HepG2 (cell line): ENCODE data around the gene PAPPA. TPM values are rescaled to one million over a fixed set of nuclear protein-coding genes. Genes with fewer than 3 reads are reported as not detected.

Source experiments
- ATAC-seq: fragments of 200-7000 bp; cut with Tn5 transposase; 3 replicates; pipeline ENCODE4 v1.9.1; 2020; ENCODE audit warnings: mild to moderate bottlenecking, moderate library complexity
- BruUV-seq: library from RNA; stranded (reverse); fragments of 400-500 nt; replicated peaks from 2 replicates; lab custom pipeline; 2021; lab: Mats Ljungman, UMichigan
- CTCF ChIA-PET: fragments of 300-600 bp; formaldehyde crosslinking; extraction: SDS; loops from one replicate; lab custom pipeline; 2021; ENCODE audit warnings: low total read pairs, inconsistent platforms, low intra/inter-chr PET ratio; lab: Yijun Ruan, JAX
- POLR2A ChIA-PET: fragments of 350-600 bp; sonication (Branson Sonifier 250); formaldehyde crosslinking; loops from one replicate; lab custom pipeline; 2020; ENCODE audit warnings: antibody characterized with exemption, inconsistent platforms; lab: Yijun Ruan, JAX
- DNase-seq: peaks from one replicate; pipeline ENCODE4 v3.0.0-alpha.2; 2015; ENCODE audit warnings: low spot score
- FAIRE-seq: peaks from 3 replicates; lab custom pipeline; 2011; peaks lifted over from hg19 to GRCh38; lab: Jason Lieb, UNC
- H2AFZ ChIP-seq: one replicate; pipeline ENCODE4 v1.6.1; 2011; ENCODE audit warnings: low read length, inconsistent platforms
- H3K27ac ChIP-seq: fragments of 300-600 bp; 3 replicates; pipeline ENCODE4 v1.8.0; 2011; ENCODE audit warnings: mixed run types, mild to moderate bottlenecking, mixed read lengths, low read length, inconsistent platforms; ENCODE audit not compliant: insufficient read depth; ENCODE audit errors: extremely low read length
- H3K27me3 ChIP-seq, 2 experiments: fragments of 200-600 bp in 1 of 2; 2 replicates in 1 of 2; 3 replicates in 1 of 2; pipeline versions ENCODE4 v1.6.0 to v1.8.0; 2011; ENCODE audit warnings: low read length in 2 of 2, mild to moderate bottlenecking in 2 of 2, moderate library complexity in 2 of 2, inconsistent platforms in 1 of 2; ENCODE audit not compliant: insufficient read depth in 2 of 2, control insufficient read depth in 1 of 2
- H3K36me3 ChIP-seq, 2 experiments: fragments of 200-600 bp in 1 of 2; replicated peaks in 1 of 2; 2 replicates in 1 of 2; 3 replicates in 1 of 2; pipeline versions ENCODE4 v1.5.1 to v1.8.0; 2011; ENCODE audit warnings: low read length in 2 of 2, inconsistent platforms in 1 of 2; ENCODE audit not compliant: insufficient read depth in 2 of 2, control insufficient read depth in 1 of 2
- H3K4me1 ChIP-seq: 2 replicates; pipeline ENCODE4 v1.5.1; 2012; ENCODE audit warnings: low read length, inconsistent platforms; ENCODE audit not compliant: insufficient read depth
- H3K4me2 ChIP-seq: 2 replicates; pipeline ENCODE4 v1.6.0; 2011; ENCODE audit warnings: low read depth, low read length, inconsistent platforms
- H3K4me3 ChIP-seq, 3 experiments: fragments of 200-600 bp in 1 of 3; sonication (generic), shearing (Covaris generic) in 1 of 3; replicated peaks in 1 of 3; 2 replicates each; pipeline ENCODE4 v1.5.1; 2011 to 2016; ENCODE audit warnings: low read length in 3 of 3, inconsistent platforms in 2 of 3, low read depth in 2 of 3, mild to moderate bottlenecking in 2 of 3, control low read depth in 1 of 3, mixed read lengths in 1 of 3; ENCODE audit not compliant: insufficient read depth in 1 of 3
- H3K79me2 ChIP-seq: one replicate; pipeline ENCODE4 v1.6.1; 2011; ENCODE audit warnings: low read length, inconsistent platforms; ENCODE audit not compliant: insufficient read depth
- H3K9ac ChIP-seq: 2 replicates; pipeline ENCODE4 v1.6.0; 2011; ENCODE audit warnings: mild to moderate bottlenecking, low read depth, low read length, inconsistent platforms; ENCODE audit not compliant: insufficient read depth
- H3K9me3 ChIP-seq: 2 replicates; pipeline ENCODE4 v1.5.1; 2012; ENCODE audit warnings: mild to moderate bottlenecking, low read length
- H4K20me1 ChIP-seq: 2 replicates; pipeline ENCODE4 v1.6.0; 2011; ENCODE audit warnings: inconsistent platforms, mild to moderate bottlenecking, low read length, moderate library complexity; ENCODE audit not compliant: insufficient read depth
- AHR ChIP-seq: IDR thresholded peaks from 2 replicates; pipeline ENCODE4 v1.6.1; 2018; ENCODE audit warnings: missing genetic modification reagents, missing compliant biosample characterization
- MIER2 ChIP-seq: IDR thresholded peaks from 2 replicates; pipeline ENCODE4 v1.6.1; 2016; ENCODE audit warnings: missing biosample characterization, missing genetic modification reagents
- ZFP82 ChIP-seq: sonication (generic); formaldehyde crosslinking; IDR thresholded peaks from 2 replicates; pipeline ENCODE4 v1.5.1; 2020; ENCODE audit warnings: mild to moderate bottlenecking, missing genetic modification reagents, borderline replicate concordance
- ZNF256 ChIP-seq: sonication (generic); formaldehyde crosslinking; conservative IDR thresholded peaks from 2 replicates; pipeline ENCODE4 v1.4.0; 2020; ENCODE audit warnings: missing genetic modification reagents
- ZNF879 ChIP-seq: sonication (generic); formaldehyde crosslinking; IDR thresholded peaks from 2 replicates; pipeline ENCODE4 v1.8.1; 2023; ENCODE audit warnings: missing genetic modification reagents
- WGBS: methylation state at CpG from one replicate; pipeline ENCODE4 v1.1.6; 2017; ENCODE audit warnings: low lambda C conversion rate; 5-methylcytosine and 5-hydroxymethylcytosine counted together
- in situ Hi-C: cut with HindIII; loops from 2 replicates; pipeline ENCODE4 v1.10.0; 2017; ENCODE audit warnings: low pct_unique_long_range_greater_than_20kb; ENCODE audit not compliant: extremely low pct_ligation_motif_present
- intact Hi-C: fragments of 100-400 bp; cut with micrococcal nuclease; formaldehyde crosslinking; loops from one replicate; pipeline ENCODE4 v1.10.0; 2022; ENCODE audit not compliant: unreplicated experiment
- polyA plus RNA-seq, 8 experiments: library from polyadenylated mRNA; depleted of rRNA in 3 of 8; stranded (reverse) in 7 of 8; unstranded in 1 of 8; fragments of >200 nt; fragmentation: Illumina TruSeq in 4 of 8; extraction: Trizol in 4 of 8; gene quantifications; 2 replicates each; pipeline versions ENCODE4 v1.2.1 to v1.2.3, GENCODE V29; 2011 to 2016; ENCODE audit warnings: low read depth in 4 of 8, missing spikeins in 1 of 8, mixed read lengths in 1 of 8; ENCODE audit not compliant: insufficient read depth in 1 of 8
- total RNA-seq, 5 experiments: library from RNA; depleted of rRNA; stranded (reverse); fragments of >200 nt; fragmentation: Illumina TruSeq; extraction: Trizol; gene quantifications; 2 replicates each; pipeline ENCODE4 v1.2.3, GENCODE V29; 2016; ENCODE audit warnings: low read depth in 1 of 5
- TF ChIP-seq, protein P1 (sequence below): sonication (generic); formaldehyde crosslinking; IDR thresholded peaks from 2 replicates; pipeline ENCODE4 v1.5.0; 2020; ENCODE audit warnings: mild to moderate bottlenecking, missing genetic modification reagents

The PAPPA gene
- total and polyA plus RNA-seq, 2 of the 13 experiments (the other 11 are each of a cell fraction or from before 2014, with no cell fraction given): 0.09 to 0.11 TPM

DNA sequence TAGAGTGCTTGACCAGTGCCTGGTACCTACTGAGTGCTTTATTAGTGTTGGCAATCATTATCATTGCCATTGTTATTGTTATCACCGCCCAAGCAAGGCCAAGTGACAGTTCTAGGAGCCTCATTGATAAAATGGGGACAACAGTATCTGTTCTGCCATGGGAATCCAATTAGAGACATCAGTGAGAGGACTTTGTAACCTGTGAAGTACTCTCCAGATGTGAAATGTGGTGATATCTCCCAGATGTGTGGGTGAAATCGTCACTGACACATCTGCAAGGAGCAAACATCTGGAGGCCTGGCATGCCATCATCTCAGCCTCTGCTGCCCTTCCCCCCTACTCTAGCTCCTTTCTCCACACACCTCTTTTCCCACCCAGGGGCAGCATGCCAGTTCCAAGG is 260.8 kb downstream of the PAPPA start (continued):
- TF ChIP-seq, protein P1, sequence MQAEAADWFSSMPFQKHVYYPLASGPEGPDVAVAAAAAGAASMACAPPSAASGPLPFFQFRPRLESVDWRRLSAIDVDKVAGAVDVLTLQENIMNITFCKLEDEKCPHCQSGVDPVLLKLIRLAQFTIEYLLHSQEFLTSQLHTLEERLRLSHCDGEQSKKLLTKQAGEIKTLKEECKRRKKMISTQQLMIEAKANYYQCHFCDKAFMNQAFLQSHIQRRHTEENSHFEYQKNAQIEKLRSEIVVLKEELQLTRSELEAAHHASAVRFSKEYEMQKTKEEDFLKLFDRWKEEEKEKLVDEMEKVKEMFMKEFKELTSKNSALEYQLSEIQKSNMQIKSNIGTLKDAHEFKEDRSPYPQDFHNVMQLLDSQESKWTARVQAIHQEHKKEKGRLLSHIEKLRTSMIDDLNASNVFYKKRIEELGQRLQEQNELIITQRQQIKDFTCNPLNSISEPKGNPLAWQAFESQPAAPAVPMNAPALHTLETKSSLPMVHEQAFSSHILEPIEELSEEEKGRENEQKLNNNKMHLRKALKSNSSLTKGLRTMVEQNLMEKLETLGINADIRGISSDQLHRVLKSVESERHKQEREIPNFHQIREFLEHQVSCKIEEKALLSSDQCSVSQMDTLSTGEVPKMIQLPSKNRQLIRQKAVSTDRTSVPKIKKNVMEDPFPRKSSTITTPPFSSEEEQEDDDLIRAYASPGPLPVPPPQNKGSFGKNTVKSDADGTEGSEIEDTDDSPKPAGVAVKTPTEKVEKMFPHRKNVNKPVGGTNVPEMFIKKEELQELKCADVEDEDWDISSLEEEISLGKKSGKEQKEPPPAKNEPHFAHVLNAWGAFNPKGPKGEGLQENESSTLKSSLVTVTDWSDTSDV (CRISPR knock-in tag): no peak
- TF ChIP-seq, all 625 proteins: peak for 0

DNA sequence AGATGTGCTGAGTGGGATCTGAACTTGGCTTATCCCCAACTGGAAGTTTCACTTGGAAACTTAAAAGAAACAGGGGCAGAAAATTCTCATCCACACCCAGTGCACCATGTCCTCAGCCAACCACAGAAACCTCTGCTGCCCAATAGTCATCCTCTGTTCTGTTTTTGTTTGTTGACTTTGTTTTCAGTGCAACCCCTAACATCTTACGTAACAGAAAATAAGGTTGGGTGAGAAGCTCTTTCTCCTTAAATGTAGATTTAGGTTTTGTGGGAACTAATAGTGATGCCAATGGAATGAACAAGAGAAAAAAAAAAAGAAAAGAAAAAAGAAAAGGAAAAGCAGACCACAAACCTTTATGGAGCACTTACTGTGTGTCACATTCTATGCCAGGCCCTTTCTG is 262.8 kb downstream of the PAPPA start:
- CTCF ChIA-PET: no interaction called here

DNA sequence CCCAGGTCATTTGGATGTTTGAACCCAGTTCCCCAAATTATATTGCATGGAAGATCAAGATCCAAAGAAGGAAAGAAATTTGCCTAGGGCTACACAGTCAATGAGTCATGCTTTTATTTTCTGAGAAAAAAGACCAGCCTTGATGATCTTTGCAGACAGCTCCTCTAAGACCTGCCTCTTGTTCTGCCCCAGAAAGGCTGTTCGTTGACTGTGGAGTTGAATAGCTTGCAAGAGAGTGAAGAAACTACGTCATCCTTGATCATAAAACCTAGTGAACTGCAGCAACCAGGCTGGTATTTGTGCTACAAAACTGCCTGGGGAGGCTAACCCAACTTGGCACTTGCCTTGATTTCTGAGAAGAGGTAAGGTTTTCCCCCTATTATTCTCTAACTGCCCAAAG is 263.9 kb downstream of the PAPPA start:
- no TSS peak for BruUV-seq
- H3K27ac ChIP-seq: no peak overlapping the region
- no peaks in the 10 kb centered on the region for H3K79me2 ChIP-seq
- no peak for ATAC-seq
- H3K36me3 ChIP-seq: no peaks in the 10 kb centered on the region; a peak in 1 of 5 replicates
- no peak for FAIRE-seq
- no peaks in the 10 kb centered on the region for H3K27me3 ChIP-seq
- H3K4me2 ChIP-seq: no peak overlapping the region
- 0 out of 2 replicates have a peak, but pooled peaks cover 7% of the 10 kb centered on the region for H3K4me1 ChIP-seq
- no peak overlapping the region for H2AFZ ChIP-seq
- CTCF ChIA-PET: no interaction called here
- whole genome bisulfite sequencing: 88% methylated on average over 2 of the region's 2 CpGs
- no peak overlapping the region for H3K4me3 ChIP-seq
- POLR2A ChIA-PET: no interaction called here
- H3K9ac ChIP-seq: no peak overlapping the region
- DNase-seq: no peak
- no peaks in the 10 kb centered on the region for H3K9me3 ChIP-seq
- TF ChIP-seq ZNF879 (CRISPR knock-in tag): no peak
- TF ChIP-seq ZFP82 (CRISPR knock-in tag): no peak
- intact Hi-C loops: no loop called here
- in situ Hi-C loops: no loop called here
- no peaks in the 10 kb centered on the region for H4K20me1 ChIP-seq

More for the DNA sequence above, 262.8 kb downstream of the PAPPA start:
- H3K4me2 ChIP-seq: no peak overlapping the region
- H2AFZ ChIP-seq: no peak overlapping the region
- FAIRE-seq: no peak
- no peak overlapping the region for H3K27ac ChIP-seq
- no peaks in the 10 kb centered on the region for H4K20me1 ChIP-seq
- in situ Hi-C loops: no loop called here
- ATAC-seq: no peak
- no peak for DNase-seq
- TF ChIP-seq AHR (CRISPR knock-in tag) (no peak), ZNF256 (CRISPR knock-in tag) (no peak), MIER2 (no peak)
- TF ChIP-seq, all 625 proteins: peak for 0
- 100% methylated on average over 1 of the region's 1 CpG for WGBS
- intact Hi-C loops: no loop called here
- Histone ChIP-seq H3K4me3 (no peak overlapping the region), H3K36me3 (no peaks in the 10 kb centered on the region; a peak in 1 of 5 replicates), H3K4me1 (0 out of 2 replicates have a peak, but pooled peaks cover 7% of the 10 kb centered on the region), H3K9me3 (no peaks in the 10 kb centered on the region), H3K27me3 (no peaks in the 10 kb centered on the region), H3K9ac (no peak overlapping the region), H3K79me2 (no peaks in the 10 kb centered on the region)
- POLR2A ChIA-PET: no interaction called here
- no TSS peak for BruUV-seq
